ENCODE measurements around the gene ABCG8. TPM values are rescaled to one million over a fixed set of nuclear protein-coding genes. Genes with fewer than 3 reads are reported as not detected.
"Not testable (repeated sequence)": the region's sequence is repeated elsewhere in the genome, so short reads cannot be mapped to it uniquely, and the experiment has no call there.

The ABCG8 gene
- total RNA-seq, 6 experiments from 2014 or later: 30.1 to 116 (median 49.0) TPM

DNA sequence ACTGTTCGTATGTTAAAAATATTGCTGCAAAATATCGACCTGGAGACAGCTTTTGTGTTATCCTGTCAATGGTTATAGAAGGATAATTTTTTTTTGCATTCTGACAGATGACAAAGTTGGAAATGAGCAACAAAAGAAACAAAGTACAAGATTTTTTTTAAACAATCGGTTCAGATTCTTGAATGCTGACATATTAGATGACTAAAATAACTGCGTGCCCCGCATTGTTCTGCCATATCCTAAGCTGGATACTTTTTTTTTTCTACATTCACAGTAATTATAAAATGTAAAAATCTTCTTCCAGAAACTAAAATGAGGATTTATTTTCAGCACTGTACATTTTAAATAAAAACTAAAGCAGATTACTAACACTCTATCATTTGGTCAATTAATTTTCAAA is 67.1 kb downstream of the ABCG8 start:
- no peaks in the 10 kb centered on the region for H3K27me3 ChIP-seq
- DNase-seq: no peak
- peaks cover 0 to 13% (median 0%) of the 10 kb centered on the region in 4 donors for H3K4me1 ChIP-seq
- no peak for ATAC-seq
- no peak overlapping the region for H3K4me3 ChIP-seq
- no peaks in the 10 kb centered on the region for H3K9me3 ChIP-seq
- peaks cover 0 to 4% (median 2%) of the 10 kb centered on the region in 4 donors for H3K36me3 ChIP-seq
- intact Hi-C loops (cut with DNase I): no loop called here
- WGBS (ENCODE audit: insufficient coverage, low coverage, low lambda C conversion rate, missing lambda C conversion rate): 87% methylated on average over 5 of the region's 5 CpGs
- H3K27ac ChIP-seq: peak overlapping the region in 1 of 3 donors; percentile 39
- no peak for TF ChIP-seq POLR2A (IDR thresholded peaks at IDR 0.05)
- TF ChIP-seq, protein P1, sequence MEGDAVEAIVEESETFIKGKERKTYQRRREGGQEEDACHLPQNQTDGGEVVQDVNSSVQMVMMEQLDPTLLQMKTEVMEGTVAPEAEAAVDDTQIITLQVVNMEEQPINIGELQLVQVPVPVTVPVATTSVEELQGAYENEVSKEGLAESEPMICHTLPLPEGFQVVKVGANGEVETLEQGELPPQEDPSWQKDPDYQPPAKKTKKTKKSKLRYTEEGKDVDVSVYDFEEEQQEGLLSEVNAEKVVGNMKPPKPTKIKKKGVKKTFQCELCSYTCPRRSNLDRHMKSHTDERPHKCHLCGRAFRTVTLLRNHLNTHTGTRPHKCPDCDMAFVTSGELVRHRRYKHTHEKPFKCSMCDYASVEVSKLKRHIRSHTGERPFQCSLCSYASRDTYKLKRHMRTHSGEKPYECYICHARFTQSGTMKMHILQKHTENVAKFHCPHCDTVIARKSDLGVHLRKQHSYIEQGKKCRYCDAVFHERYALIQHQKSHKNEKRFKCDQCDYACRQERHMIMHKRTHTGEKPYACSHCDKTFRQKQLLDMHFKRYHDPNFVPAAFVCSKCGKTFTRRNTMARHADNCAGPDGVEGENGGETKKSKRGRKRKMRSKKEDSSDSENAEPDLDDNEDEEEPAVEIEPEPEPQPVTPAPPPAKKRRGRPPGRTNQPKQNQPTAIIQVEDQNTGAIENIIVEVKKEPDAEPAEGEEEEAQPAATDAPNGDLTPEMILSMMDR (IDR thresholded peaks at IDR 0.05): no peak

DNA sequence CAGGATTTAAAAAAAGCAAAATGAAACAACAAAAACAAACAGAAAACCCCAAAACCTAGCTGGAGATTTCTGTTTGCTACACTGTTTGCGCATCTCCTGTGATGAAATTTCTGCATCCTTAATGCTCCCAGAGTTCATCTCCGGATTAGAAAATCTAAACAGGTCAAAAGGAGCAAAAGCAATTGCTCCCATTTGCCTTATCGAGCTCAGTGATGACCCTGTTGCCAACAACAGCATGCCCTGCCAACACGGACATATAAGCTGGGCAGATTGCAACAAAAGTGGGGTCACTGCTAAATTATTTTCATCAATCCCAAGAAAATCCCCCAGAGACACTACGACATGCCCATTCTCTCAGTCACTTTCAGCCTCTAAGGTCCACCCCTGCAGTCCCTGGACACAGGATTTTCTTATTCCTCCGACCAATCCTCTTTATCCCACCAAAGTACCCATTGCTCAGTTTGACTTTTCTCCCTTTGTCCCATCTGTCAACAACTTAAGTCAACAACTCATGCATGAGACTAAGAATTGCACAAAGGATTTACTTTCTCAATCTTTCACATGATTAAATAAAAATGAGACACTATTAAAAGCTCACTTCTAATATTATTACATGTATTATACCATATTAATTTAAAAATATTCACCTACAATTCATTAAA is 67.8 kb downstream of the ABCG8 start:
- intact Hi-C loops (cut with DNase I): no loop called here
- ATAC-seq: peak; percentile 62 to 90 (median 76)
- Histone ChIP-seq H3K36me3 (peaks cover 0 to 3% (median 0%) of the 10 kb centered on the region in 4 donors), H3K4me1 (peaks cover 0 to 13% (median 0%) of the 10 kb centered on the region in 4 donors), H3K9me3 (no peaks in the 10 kb centered on the region), H3K27me3 (no peaks in the 10 kb centered on the region), H3K4me3 (no peak overlapping the region), H3K27ac (peak overlapping the region in 1 of 3 donors; percentile 39)
- 46% methylated on average over 6 of the region's 6 CpGs for WGBS (ENCODE audit: insufficient coverage, low coverage, low lambda C conversion rate, missing lambda C conversion rate)
- DNase-seq: peak in 1 of 3 donors; percentile 64
- TF ChIP-seq, protein P1 (IDR thresholded peaks at IDR 0.05): no peak
- TF ChIP-seq POLR2A (IDR thresholded peaks at IDR 0.05): no peak

DNA sequence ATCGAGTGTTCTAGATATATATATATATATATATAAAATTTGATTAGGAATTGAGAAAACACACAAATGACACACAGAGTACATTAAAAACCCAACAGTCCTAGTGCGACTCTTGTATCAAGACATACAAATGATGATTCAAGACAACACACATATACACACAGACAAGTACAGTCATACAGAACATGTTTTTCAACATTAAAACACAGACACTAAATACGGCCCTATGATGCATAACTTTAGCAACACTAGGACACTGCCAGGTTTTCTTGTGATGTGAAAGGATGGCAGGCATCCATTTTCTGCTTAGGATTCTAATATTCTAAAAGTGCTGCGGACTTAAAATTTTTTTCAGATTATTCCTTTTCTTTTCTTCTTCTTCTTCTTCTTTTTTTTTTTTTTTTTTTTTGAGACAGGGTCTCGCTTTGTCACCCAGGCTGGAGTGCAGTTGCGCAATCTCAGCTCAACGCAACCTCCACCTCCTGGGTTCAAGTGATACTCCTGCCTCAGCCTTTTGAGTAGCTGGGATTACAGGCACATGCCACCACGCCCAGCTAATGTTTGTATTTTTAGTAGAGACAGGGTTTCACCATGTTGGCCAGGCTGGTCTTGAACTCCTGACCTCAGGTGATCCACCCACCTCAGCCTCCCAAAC is 72.5 kb downstream of the ABCG8 start:
- peaks cover 0 to 12% (median 0%) of the 10 kb centered on the region in 4 donors for H3K36me3 ChIP-seq
- DNase-seq; ATAC-seq; H3K9me3 ChIP-seq; H3K27ac ChIP-seq; H3K4me1 ChIP-seq; H3K27me3 ChIP-seq; intact Hi-C loops (cut with DNase I); H3K4me3 ChIP-seq: not testable (repeated sequence)
- 94% methylated on average over 8 of the region's 8 CpGs for WGBS (ENCODE audit: insufficient coverage, low coverage, low lambda C conversion rate, missing lambda C conversion rate)

DNA sequence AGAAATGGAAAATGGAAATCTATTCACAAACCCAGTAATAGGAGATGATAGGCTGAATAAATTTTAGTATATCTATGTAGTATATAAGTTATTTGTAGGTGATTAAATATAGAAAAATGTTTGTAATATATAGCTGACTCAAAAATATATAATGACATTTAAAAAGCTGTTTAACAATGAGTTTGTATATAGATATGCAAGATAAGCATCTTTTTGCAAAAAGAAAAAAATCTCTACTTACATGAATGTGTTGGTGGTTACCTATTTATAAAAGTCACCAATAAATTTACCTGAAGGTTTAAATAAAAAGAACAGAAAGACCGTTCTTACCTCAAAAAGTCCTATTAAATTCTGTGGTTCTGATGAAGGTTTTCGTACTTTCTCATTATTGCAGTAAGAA is 85.7 kb downstream of the ABCG8 start:
- H3K4me3 ChIP-seq: no peak overlapping the region
- H3K9me3 ChIP-seq: no peaks in the 10 kb centered on the region
- 83% methylated on average over 2 of the region's 2 CpGs for WGBS (ENCODE audit: insufficient coverage, low coverage, low lambda C conversion rate, missing lambda C conversion rate)
- H3K36me3 ChIP-seq: peaks cover 0 to 28% (median 13%) of the 10 kb centered on the region in 4 donors
- TF ChIP-seq, protein P1 (IDR thresholded peaks at IDR 0.05): no peak
- no peak for TF ChIP-seq POLR2A (IDR thresholded peaks at IDR 0.05)
- no peak for ATAC-seq
- no peaks in the 10 kb centered on the region for H3K27me3 ChIP-seq
- H3K4me1 ChIP-seq: no peaks in the 10 kb centered on the region
- DNase-seq: no peak
- H3K27ac ChIP-seq: no peak overlapping the region
- intact Hi-C loops (cut with DNase I): no loop called here

DNA sequence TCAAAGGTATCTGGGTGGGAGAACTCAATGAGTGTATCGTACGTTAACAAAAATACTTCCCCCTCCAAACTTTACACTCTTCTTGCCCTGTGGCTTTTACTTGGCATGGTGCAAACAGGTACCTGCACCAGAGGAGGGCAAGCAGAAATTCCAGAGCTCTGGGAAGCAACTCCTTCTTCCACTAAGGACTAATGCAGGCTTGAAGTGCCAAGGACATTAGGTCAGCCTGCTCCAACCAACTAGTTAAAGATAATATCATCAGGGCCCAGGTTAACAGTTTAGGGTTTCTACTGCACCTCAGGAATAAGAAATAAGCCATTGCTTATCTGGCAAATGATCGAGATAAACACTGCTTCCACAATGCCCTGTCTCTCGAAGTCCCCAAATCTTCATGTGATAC is 86.7 kb downstream of the ABCG8 start:
- no peak for ATAC-seq
- no peak for DNase-seq
- intact Hi-C loops (cut with DNase I): no loop called here
- Histone ChIP-seq H3K27me3 (no peaks in the 10 kb centered on the region), H3K9me3 (no peaks in the 10 kb centered on the region), H3K4me1 (no peaks in the 10 kb centered on the region), H3K27ac (no peak overlapping the region), H3K36me3 (peaks cover 0 to 28% (median 13%) of the 10 kb centered on the region in 4 donors), H3K4me3 (no peak overlapping the region)
- no peak for TF ChIP-seq POLR2A (IDR thresholded peaks at IDR 0.05)
- TF ChIP-seq, protein P1 (IDR thresholded peaks at IDR 0.05): no peak
- 85% methylated on average over 4 of the region's 4 CpGs for WGBS (ENCODE audit: insufficient coverage, low coverage, low lambda C conversion rate, missing lambda C conversion rate)
